ENCODE measurements around the gene MGAT4A.

DNA sequence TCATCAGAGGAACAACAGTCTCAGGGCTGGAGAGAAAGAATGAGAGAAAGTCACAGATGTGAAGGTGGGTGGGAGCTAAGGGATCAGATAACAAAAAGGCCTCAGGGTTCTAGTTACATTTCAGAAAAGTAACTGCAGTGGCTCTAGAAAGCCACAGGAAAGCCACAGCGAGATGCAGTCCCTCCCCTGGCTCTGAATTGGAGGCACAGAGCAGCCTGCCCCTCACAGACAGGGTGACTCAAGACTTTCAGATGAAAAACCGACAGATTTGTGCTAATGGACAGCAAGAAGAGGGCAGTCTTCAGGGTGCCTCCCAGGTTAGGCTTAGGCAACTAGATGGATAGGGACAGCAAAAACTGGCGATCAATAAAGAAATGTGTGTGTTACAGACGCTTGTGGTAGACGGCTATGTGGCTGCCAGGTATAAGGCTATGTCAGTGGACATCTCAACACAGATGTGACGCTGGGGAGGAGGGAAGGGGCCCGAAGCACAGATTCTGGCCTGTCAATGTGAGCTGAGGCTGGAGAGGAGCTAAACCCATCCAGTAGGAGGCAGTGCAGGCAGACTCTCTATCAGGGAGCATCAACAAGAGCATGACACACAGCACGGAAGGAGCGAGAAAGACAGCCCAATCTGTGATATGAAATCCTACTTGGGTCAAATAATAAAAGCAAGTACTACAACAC is 96.4 kb downstream of the MGAT4A start:
- no peak for TF ChIP-seq RFX5 (IDR thresholded peaks at IDR 0.05; ENCODE audit: borderline replicate concordance, low read depth, low read length)
- TF ChIP-seq EZH2 (IDR thresholded peaks at IDR 0.05; ENCODE audit: low read depth, low read length, severe bottlenecking), result no peak
- TF ChIP-seq, protein P1, sequence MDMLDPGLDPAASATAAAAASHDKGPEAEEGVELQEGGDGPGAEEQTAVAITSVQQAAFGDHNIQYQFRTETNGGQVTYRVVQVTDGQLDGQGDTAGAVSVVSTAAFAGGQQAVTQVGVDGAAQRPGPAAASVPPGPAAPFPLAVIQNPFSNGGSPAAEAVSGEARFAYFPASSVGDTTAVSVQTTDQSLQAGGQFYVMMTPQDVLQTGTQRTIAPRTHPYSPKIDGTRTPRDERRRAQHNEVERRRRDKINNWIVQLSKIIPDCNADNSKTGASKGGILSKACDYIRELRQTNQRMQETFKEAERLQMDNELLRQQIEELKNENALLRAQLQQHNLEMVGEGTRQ (IDR thresholded peaks at IDR 0.05; ENCODE audit: low read length), result no peak
- TF ChIP-seq, protein P2, sequence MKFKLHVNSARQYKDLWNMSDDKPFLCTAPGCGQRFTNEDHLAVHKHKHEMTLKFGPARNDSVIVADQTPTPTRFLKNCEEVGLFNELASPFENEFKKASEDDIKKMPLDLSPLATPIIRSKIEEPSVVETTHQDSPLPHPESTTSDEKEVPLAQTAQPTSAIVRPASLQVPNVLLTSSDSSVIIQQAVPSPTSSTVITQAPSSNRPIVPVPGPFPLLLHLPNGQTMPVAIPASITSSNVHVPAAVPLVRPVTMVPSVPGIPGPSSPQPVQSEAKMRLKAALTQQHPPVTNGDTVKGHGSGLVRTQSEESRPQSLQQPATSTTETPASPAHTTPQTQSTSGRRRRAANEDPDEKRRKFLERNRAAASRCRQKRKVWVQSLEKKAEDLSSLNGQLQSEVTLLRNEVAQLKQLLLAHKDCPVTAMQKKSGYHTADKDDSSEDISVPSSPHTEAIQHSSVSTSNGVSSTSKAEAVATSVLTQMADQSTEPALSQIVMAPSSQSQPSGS (IDR thresholded peaks at IDR 0.05; ENCODE audit: low read length), result no peak
- no peak for TF ChIP-seq YY1 (IDR thresholded peaks at IDR 0.05; ENCODE audit: low read depth, low read length)
- TF ChIP-seq POLR2A (IDR thresholded peaks at IDR 0.05; ENCODE audit: control extremely low read depth in 1 of 2, low read depth in 2 of 2, low read length in 2 of 2), result no peak
- TF ChIP-seq, protein P3, sequence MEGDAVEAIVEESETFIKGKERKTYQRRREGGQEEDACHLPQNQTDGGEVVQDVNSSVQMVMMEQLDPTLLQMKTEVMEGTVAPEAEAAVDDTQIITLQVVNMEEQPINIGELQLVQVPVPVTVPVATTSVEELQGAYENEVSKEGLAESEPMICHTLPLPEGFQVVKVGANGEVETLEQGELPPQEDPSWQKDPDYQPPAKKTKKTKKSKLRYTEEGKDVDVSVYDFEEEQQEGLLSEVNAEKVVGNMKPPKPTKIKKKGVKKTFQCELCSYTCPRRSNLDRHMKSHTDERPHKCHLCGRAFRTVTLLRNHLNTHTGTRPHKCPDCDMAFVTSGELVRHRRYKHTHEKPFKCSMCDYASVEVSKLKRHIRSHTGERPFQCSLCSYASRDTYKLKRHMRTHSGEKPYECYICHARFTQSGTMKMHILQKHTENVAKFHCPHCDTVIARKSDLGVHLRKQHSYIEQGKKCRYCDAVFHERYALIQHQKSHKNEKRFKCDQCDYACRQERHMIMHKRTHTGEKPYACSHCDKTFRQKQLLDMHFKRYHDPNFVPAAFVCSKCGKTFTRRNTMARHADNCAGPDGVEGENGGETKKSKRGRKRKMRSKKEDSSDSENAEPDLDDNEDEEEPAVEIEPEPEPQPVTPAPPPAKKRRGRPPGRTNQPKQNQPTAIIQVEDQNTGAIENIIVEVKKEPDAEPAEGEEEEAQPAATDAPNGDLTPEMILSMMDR (IDR thresholded peaks at IDR 0.05; ENCODE audit: control extremely low read depth in 1 of 3, insufficient read depth in 1 of 3, low read depth in 1 of 3, low read length in 3 of 3), result peak; percentile 70 to 92 (median 80)
- no peak for TF ChIP-seq EP300 (IDR thresholded peaks at IDR 0.05; ENCODE audit: borderline replicate concordance in 1 of 2, low read depth in 2 of 2, low read length in 2 of 2)
- TF ChIP-seq CEBPB (IDR thresholded peaks at IDR 0.05; ENCODE audit: low read depth, low read length), result no peak
- TF ChIP-seq BCL11A (IDR thresholded peaks at IDR 0.05; ENCODE audit: low read depth in 2 of 2, low read length in 2 of 2), result no peak
- TF ChIP-seq TAF1 (IDR thresholded peaks at IDR 0.05; ENCODE audit: low read depth, low read length), result no peak

Data from H1 (cell line).